CD4-positive, alpha-beta T cell treated with Interleukin-17A for 4 hours (primary cell): ENCODE results near the gene LCN15.
A peak's percentile ranks its signal among the peaks of the same experiment; 100 is the strongest.
"Not testable (repeated sequence)": the region's sequence is repeated elsewhere in the genome, so short reads cannot be mapped to it uniquely, and the experiment has no call there.

Experiments used
- DNase-seq: peaks from one replicate; pipeline ENCODE4 v3.0.0-alpha.2; 2020; ENCODE audit warnings: mixed read lengths

Gene LCN15

DNA sequence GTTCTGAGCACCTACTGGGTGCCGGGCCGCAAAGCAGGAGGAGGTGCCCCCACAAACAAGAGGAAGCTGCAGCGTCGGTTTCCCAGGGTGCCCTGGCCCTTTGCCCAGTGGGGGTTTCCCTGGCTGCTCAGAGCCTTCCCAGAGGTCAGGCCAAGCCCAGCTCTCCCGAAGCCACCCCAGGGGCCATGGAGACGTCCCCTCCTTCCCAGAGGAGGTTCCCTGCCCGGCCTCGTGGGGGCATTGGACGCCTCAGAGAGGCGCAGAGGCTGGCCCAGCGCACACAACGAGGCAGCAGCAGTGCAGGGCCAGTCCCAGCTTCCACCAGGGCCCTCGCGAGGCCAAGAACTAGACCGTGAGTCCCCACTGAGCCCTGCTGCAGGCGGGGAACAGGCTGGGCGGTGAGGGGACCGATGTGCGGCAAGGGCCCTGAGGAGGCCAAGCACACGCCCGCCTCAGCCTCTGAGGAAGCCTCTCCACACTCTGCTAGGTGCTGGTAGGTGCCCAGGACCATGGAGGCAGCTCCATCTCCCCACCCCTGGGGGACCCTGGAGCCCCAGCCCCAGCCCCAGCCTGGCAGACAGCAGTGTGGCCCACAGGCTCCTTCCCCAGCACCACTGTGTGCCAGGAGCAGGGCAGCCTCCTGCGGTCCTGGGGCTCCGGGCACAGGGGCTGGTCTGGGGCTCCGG is 45.0 kb downstream of the LCN15 start:
- peak; percentile 13 for DNase-seq

DNA sequence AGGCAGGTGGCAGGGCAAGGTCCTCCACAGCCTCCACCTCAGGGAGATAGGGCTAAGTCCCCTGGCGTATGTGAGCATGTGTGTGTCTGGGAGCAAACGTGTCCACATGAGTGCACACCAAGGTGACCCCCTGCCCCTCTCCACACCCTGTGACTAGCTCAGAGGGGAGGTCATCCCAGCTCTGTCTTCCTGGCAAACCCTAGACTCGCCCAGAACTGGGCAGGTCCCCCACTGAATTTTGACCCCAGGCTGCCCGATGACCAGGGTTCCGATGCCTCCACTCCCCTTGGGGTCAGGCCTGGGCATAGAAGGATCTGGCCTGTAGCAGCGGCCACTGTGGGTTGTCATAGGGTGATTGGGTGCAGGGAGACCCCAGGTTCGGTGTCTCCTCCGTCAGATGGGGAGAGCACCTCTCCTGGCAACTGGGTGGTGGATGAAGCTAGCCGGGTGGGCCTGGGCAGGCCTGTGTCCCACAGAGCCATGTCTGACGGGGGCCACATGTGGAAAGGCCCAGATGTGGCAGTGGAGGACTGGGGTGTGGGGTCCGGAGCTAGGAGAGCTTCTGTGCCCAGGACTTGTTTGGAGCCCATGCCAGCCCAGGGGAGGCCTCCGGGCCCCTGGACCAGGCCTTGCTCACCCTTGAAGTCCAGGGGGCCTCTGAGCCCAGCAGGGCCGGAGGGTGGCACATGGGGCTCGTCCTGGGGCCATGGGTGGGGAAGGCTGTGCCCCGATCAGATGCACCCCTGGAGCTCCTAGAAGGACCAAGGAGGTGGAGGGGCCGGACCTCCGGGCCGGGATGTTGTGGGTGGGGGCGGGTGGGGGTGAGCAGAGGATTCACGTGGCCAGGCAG is 45.7 kb downstream of the LCN15 start:
- DNase-seq: no peak

- no peak for DNase-seq
Observed at GRCh38 chr9:136717399-136717798, 46.9 kb downstream of the LCN15 start.

- DNase-seq: no peak
Observed at GRCh38 chr9:136714893-136715274, 49.4 kb downstream of the LCN15 start.

- DNase-seq: no peak
Observed at GRCh38 chr9:136714096-136714892, 50.0 kb downstream of the LCN15 start.

DNA sequence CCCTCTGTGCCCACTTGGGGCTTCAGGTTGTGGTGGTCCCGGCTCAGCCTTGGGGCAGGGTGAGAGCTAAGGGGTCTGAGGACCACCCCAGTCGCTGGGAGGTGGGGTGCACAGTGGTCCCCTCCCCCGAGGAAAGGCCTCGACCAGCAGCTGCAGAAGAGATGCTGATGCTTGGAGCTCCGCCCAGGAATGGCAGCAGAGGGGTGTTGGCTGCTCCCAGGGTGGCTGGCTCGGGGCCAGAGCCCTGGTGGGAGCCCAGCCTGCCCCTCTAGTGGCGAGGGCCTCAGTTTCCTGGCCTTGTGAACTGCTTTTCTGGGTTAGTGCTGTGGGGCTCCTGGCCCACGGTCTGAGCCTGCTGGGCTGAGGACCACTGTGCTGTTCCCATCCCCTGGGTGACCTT is 50.8 kb downstream of the LCN15 start:
- no peak for DNase-seq

DNA sequence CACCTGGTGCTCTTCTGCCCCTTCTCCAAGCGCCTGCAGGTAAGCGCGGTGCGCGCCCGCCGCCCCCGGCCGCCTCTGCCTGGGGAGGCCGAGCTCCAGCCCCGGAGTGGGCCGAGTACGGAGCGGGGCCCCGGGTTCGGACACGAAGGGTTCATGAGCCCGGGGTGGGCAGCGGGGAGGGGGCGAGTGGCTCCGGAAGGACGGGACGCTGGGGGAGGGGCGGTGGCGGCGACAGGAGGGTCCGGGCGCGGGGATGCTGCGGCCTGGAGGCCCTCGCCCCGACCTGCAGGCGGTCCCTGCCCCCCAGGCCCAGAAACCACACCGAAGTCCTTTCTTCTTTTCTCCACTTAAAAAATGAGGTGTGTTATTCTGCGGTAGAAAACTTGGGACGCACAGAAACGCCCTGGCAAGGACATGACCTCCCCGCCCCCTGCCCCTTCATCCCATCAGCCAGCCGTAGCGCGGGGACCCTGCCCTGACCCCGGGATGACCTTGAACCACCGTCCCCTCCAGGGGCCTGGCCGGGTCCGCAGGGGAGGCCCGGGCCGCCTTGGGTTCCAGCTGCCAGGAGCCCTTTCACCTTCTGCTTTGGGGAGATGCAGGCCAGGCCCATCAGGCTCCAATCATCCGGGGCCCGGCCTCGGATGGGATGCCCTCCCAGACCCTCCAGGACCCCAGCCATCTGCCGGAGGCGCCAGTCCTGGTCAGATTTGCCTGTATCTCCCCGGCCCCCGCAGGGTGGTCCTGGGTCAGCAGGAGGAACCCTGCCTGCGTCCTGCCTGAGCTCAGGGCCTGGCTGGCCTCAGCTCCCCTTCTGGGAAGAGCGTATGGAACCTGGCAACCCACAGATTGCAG is 51.4 kb downstream of the LCN15 start:
- no peak for DNase-seq

DNA sequence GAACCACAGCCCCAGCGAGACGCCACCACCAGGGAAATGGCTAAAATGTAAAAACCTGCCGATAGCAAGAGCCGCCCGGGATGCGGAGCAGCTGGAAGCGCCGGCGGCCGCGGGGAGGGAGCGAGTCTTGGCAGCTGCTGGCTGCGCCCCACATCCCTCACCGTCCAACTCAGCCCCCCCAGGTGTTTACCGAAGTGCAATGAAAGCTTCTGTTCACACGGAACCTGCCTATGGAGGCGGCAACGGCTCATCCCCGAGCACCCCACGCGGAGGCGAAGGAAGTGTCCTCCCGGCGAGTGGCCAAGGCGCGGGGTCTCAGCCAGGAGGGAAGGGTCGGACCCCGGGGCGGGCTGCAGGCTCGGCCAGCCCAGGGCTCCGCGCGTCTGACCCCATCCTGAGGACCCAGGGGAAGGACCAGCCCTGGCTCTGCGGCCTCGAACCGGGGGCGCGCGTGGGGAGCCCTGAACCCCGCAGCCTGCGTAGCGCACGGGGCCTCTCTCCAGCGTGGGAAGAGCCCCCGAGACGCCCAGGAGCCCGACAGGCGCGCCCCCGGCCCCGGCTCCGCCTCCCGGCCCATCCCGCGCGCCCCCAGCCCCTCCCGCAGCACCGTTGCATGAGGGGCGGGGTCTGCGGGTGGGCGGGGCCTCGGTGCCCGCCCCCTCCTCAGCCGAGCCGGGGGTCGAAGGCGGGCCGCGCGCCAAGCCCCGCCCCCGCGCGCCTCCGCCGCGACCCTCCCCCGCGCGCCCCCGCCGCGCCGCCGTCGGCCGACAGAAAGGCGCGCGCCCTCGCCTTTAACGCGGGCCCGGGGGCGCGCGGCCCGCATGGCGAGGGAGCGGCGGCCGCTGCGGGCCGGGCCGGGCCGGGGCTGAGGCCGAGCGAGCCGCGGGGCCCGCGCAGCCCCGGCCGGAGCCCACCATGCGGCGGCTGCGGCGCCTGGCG is 52.3 kb downstream of the LCN15 start, which contains the start of gene DIPK1B:
TSS of gene DIPK1B (plus strand) at position 822 of the 939 bp plus-strand sequence. CDS start at position 916, 94 bp downstream.
- DNase-seq: peak; percentile 38

DNA sequence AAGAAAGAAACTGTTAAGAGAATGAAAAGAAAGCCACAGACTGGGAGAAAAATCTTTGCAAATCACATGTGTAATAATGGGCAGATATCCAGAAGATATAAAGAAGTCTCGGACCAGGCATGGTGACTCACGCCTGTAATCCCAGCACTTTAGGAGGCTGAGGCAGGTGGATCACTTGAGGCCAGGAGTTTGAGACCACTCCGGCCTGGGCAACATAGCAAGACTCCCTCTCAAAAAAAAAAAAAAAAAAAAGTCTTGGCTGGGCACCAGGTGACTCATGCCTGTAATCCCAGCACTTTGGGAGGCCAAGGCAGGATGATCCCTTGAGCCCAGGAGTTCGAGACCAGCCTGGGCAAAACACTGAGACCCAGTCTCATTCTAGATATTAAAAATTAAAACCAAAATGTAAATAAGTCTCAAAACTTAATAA is 53.1 kb downstream of the LCN15 start:
- DNase-seq: not testable (repeated sequence)

GRCh38 chr9:136710543-136710942 is 53.8 kb downstream of the LCN15 start:
- DNase-seq: no peak
